ENCODE results near the gene RGS7.

GRCh38 chr1:241308011-241308410 is 49.0 kb downstream of the RGS7 start:
- TF ChIP-seq CTCF (optimal IDR thresholded peaks at IDR 0.05 in 1 of 3, IDR thresholded peaks at IDR 0.05 in 1 of 3, conservative IDR thresholded peaks at IDR 0.05 in 1 of 3; ENCODE audit: extremely low read depth in 1 of 3, insufficient read depth in 2 of 3, low read length in 3 of 3) (no peak), EZH2 (IDR thresholded peaks at IDR 0.05; ENCODE audit: low read length) (no peak)

Data from keratinocyte (primary cell).